Spinal cord (tissue), 10 donors: ENCODE measurements around the gene ANKRD6. TPM values are rescaled to one million over a fixed set of nuclear protein-coding genes. Genes with fewer than 3 reads are reported as not detected.
A peak's percentile ranks its signal among the peaks of the same experiment; 100 is the strongest.

Experiments
- DNase-seq, 6 donors: peaks; one replicate each; pipeline versions ENCODE4 v3.0.0 to v3.0.0-alpha.2; 2013 to 2015; ENCODE audit warnings: low spot score in 6 of 6, low read depth in 4 of 6
- H3K27ac ChIP-seq: one replicate; pipeline ENCODE4 v1.5.1; 2013; ENCODE audit warnings: low read depth, low read length, control low read depth
- H3K27me3 ChIP-seq: one replicate; pipeline ENCODE4 v1.6.1; 2013; ENCODE audit warnings: low read length; ENCODE audit not compliant: control insufficient read depth, insufficient read depth
- H3K36me3 ChIP-seq: one replicate; pipeline ENCODE4 v1.6.1; 2013; ENCODE audit warnings: low read length; ENCODE audit not compliant: control insufficient read depth, insufficient read depth
- H3K4me1 ChIP-seq: one replicate; pipeline ENCODE4 v1.6.1; 2013; ENCODE audit warnings: low read length; ENCODE audit not compliant: control insufficient read depth, insufficient read depth
- H3K4me3 ChIP-seq: one replicate; pipeline ENCODE4 v1.5.1; 2013; ENCODE audit warnings: low read depth, low read length, control low read depth
- H3K9me3 ChIP-seq: one replicate; pipeline ENCODE4 v1.6.1; 2013; ENCODE audit warnings: low read length; ENCODE audit not compliant: control insufficient read depth, insufficient read depth
- WGBS: methylation state at CpG from one replicate; pipeline ENCODE4 v1.1.5; 2013; ENCODE audit warnings: missing lambda C conversion rate; ENCODE audit not compliant: insufficient coverage; 5-methylcytosine and 5-hydroxymethylcytosine counted together
- polyA plus RNA-seq, 2 donors: library from polyadenylated mRNA; unstranded; fragments of 120-200 nt; gene quantifications; one replicate each; pipeline ENCODE4 v1.2.1, GENCODE V29; 2013; ENCODE audit not compliant: insufficient read length in 2 of 2
- total RNA-seq, 2 donors: library from RNA; depleted of rRNA in 1 of 2; stranded (reverse); fragments of 120-200 nt in 1 of 2; fragments of >200 nt in 1 of 2; gene quantifications; one replicate each; pipeline versions ENCODE4 v1.2.3 to v1.2.4, GENCODE V29; 2013 to 2014
- donor health status: healthy.

Gene ANKRD6
- total and polyA plus RNA-seq, 4 donors: 44.5 to 68.3 (median 52.9) TPM

- no peaks in the 10 kb centered on the region for H3K4me1 ChIP-seq
- peaks cover 28% of the 10 kb centered on the region for H3K36me3 ChIP-seq
- no peak for DNase-seq
- no peak overlapping the region for H3K4me3 ChIP-seq
- H3K27ac ChIP-seq: no peak overlapping the region
- H3K27me3 ChIP-seq: no peaks in the 10 kb centered on the region
- 91% methylated on average over 6 of the region's 13 CpGs for WGBS
- H3K9me3 ChIP-seq: no peaks in the 10 kb centered on the region
Observed at GRCh38 chr6:89657445-89658158, 224.7 kb downstream of the ANKRD6 start.

- 86% methylated on average over 3 of the region's 4 CpGs for WGBS
- Histone ChIP-seq H3K36me3 (peaks cover 34% of the 10 kb centered on the region), H3K9me3 (no peaks in the 10 kb centered on the region), H3K27me3 (no peaks in the 10 kb centered on the region), H3K4me1 (no peaks in the 10 kb centered on the region), H3K4me3 (no peak overlapping the region), H3K27ac (no peak overlapping the region)
- DNase-seq: no peak
Observed at GRCh38 chr6:89660981-89661380, 228.0 kb downstream of the ANKRD6 start.

- H3K27ac ChIP-seq: no peak overlapping the region
- no peak overlapping the region for H3K4me3 ChIP-seq
- no peak for DNase-seq
- no peaks in the 10 kb centered on the region for H3K9me3 ChIP-seq
- 100% methylated on average over 1 of the region's 1 CpG for WGBS
- H3K27me3 ChIP-seq: no peaks in the 10 kb centered on the region
- peaks cover 39% of the 10 kb centered on the region for H3K36me3 ChIP-seq
- H3K4me1 ChIP-seq: no peaks in the 10 kb centered on the region
Observed at GRCh38 chr6:89661559-89661958, 228.6 kb downstream of the ANKRD6 start.

- H3K9me3 ChIP-seq: no peaks in the 10 kb centered on the region
- H3K36me3 ChIP-seq: peaks cover 39% of the 10 kb centered on the region
- WGBS: 100% methylated on average over 1 of the region's 4 CpGs
Observed at GRCh38 chr6:89662659-89663223, 229.8 kb downstream of the ANKRD6 start.

GRCh38 chr6:89667872-89668556 lies 235.1 kb downstream of the ANKRD6 start:
- DNase-seq: peak in 2 of 6 donors; percentile 45 to 53

More at GRCh38 chr6:89662659-89663223, 229.8 kb downstream of the ANKRD6 start:
- H3K4me3 ChIP-seq: no peak overlapping the region
- no peaks in the 10 kb centered on the region for H3K27me3 ChIP-seq
- H3K4me1 ChIP-seq: no peaks in the 10 kb centered on the region
- H3K27ac ChIP-seq: no peak overlapping the region
- no peak for DNase-seq

GRCh38 chr6:89669002-89669401 lies 236.1 kb downstream of the ANKRD6 start:
- no peaks in the 10 kb centered on the region for H3K4me1 ChIP-seq
- H3K36me3 ChIP-seq: peaks cover 31% of the 10 kb centered on the region
- no peaks in the 10 kb centered on the region for H3K27me3 ChIP-seq
- no peak for DNase-seq
- H3K4me3 ChIP-seq: no peak overlapping the region
- 50% methylated on average over 2 of the region's 6 CpGs for WGBS
- no peaks in the 10 kb centered on the region for H3K9me3 ChIP-seq
- H3K27ac ChIP-seq: no peak overlapping the region

More at GRCh38 chr6:89667872-89668556, 235.1 kb downstream of the ANKRD6 start:
- Histone ChIP-seq H3K4me1 (no peaks in the 10 kb centered on the region), H3K9me3 (no peaks in the 10 kb centered on the region), H3K27ac (no peak overlapping the region), H3K36me3 (peaks cover 27% of the 10 kb centered on the region), H3K27me3 (no peaks in the 10 kb centered on the region), H3K4me3 (no peak overlapping the region)
- WGBS: no CpG with 5 or more reads among the region's 5 CpGs

GRCh38 chr6:89670935-89671565 lies 238.1 kb downstream of the ANKRD6 start:
- no peaks in the 10 kb centered on the region for H3K27me3 ChIP-seq
- H3K9me3 ChIP-seq: no peaks in the 10 kb centered on the region
- no peak for DNase-seq
- H3K4me1 ChIP-seq: no peaks in the 10 kb centered on the region
- peaks cover 40% of the 10 kb centered on the region for H3K36me3 ChIP-seq
- H3K4me3 ChIP-seq: no peak overlapping the region
- H3K27ac ChIP-seq: no peak overlapping the region
- WGBS: 96% methylated on average over 4 of the region's 7 CpGs

- H3K36me3 ChIP-seq: peaks cover 52% of the 10 kb centered on the region
- H3K27me3 ChIP-seq: no peaks in the 10 kb centered on the region
- WGBS: 80% methylated on average over 1 of the region's 7 CpGs
- H3K4me3 ChIP-seq: no peak overlapping the region
- no peak overlapping the region for H3K27ac ChIP-seq
- H3K4me1 ChIP-seq: no peaks in the 10 kb centered on the region
- no peaks in the 10 kb centered on the region for H3K9me3 ChIP-seq
- peak in 2 of 6 donors; percentile 78 to 85 for DNase-seq
Observed at GRCh38 chr6:89675949-89676748, 243.2 kb downstream of the ANKRD6 start.

- Histone ChIP-seq H3K4me1 (no peaks in the 10 kb centered on the region), H3K4me3 (no peak overlapping the region), H3K36me3 (peaks cover 46% of the 10 kb centered on the region), H3K27ac (no peak overlapping the region), H3K9me3 (no peaks in the 10 kb centered on the region), H3K27me3 (no peaks in the 10 kb centered on the region)
- 86% methylated on average over 1 of the region's 3 CpGs for WGBS
- DNase-seq: no peak
Observed at GRCh38 chr6:89678531-89678930, 245.6 kb downstream of the ANKRD6 start.
